ENCODE measurements around the gene ZCCHC7. TPM values are rescaled to one million over a fixed set of nuclear protein-coding genes. Genes with fewer than 3 reads are reported as not detected.

The ZCCHC7 gene
- total and polyA plus RNA-seq, 9 of the 15 experiments (the other 6 are each of a cell fraction or from before 2014, with no cell fraction given) = 34.1 to 68.9 (median 48.8) TPM

DNA sequence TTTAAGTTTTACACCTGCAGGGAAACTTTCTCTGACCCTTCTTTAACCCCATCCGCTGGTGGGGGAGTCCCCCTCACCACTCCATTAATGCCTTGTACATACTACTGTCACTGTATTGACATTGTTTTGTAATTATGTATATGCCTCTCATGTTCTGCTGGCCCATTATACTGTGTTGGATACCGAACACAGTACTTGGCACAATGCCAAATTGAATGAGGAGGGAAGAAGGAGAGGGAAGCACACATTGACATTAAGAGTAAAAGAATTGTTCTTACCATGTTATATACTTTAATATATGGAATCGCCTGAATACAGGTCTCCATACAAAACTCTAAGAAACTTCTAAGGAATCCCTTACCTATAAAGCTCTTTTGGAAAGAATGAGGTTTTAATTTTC, 228.5 kb downstream of the ZCCHC7 start (continued):
- TF ChIP-seq, protein P1, sequence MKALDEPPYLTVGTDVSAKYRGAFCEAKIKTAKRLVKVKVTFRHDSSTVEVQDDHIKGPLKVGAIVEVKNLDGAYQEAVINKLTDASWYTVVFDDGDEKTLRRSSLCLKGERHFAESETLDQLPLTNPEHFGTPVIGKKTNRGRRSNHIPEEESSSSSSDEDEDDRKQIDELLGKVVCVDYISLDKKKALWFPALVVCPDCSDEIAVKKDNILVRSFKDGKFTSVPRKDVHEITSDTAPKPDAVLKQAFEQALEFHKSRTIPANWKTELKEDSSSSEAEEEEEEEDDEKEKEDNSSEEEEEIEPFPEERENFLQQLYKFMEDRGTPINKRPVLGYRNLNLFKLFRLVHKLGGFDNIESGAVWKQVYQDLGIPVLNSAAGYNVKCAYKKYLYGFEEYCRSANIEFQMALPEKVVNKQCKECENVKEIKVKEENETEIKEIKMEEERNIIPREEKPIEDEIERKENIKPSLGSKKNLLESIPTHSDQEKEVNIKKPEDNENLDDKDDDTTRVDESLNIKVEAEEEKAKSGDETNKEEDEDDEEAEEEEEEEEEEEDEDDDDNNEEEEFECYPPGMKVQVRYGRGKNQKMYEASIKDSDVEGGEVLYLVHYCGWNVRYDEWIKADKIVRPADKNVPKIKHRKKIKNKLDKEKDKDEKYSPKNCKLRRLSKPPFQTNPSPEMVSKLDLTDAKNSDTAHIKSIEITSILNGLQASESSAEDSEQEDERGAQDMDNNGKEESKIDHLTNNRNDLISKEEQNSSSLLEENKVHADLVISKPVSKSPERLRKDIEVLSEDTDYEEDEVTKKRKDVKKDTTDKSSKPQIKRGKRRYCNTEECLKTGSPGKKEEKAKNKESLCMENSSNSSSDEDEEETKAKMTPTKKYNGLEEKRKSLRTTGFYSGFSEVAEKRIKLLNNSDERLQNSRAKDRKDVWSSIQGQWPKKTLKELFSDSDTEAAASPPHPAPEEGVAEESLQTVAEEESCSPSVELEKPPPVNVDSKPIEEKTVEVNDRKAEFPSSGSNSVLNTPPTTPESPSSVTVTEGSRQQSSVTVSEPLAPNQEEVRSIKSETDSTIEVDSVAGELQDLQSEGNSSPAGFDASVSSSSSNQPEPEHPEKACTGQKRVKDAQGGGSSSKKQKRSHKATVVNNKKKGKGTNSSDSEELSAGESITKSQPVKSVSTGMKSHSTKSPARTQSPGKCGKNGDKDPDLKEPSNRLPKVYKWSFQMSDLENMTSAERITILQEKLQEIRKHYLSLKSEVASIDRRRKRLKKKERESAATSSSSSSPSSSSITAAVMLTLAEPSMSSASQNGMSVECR (CRISPR knock-in tag; IDR thresholded peaks at IDR 0.05) = no peak
- TF ChIP-seq NFIX (CRISPR knock-in tag; IDR thresholded peaks at IDR 0.05; ENCODE audit: low read depth) = peak; percentile 100

DNA sequence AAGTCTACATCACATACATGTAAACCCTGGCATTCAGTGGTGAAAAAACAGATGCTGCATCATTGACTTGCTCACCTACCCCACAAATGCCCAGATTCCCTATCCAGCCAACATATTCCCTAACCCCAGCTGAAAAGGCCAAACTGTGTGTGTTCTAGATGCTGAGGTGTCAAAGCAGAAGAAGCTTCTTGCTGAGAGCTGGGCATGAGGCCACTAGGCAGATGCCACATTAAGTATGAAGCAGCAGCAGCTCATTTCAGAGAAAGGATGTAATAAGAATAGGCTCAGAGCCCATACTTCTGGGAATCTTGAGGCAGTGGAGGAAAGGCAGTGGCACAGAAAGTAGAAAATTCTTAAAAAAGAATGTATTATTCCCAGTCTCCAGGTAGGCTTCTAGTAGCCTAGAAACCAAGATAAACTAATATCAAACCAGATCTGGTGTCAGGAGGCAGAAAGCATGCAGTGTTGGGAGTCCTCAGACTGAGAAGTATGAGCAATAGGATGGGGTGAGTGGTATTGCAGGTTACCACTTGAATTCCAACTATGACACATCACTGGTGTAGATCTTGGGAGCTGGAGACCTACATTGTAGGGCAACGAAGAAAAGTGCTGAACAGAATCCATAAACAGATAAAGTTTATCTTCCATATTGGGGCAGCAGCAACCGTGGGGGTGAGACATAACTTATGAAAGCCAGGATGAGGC, 230.3 kb downstream of the ZCCHC7 start:
- no peak overlapping the region for H2AFZ ChIP-seq (ENCODE audit: low read depth, low read length)
- H3K79me2 ChIP-seq (ENCODE audit: control insufficient read depth, insufficient read depth, low read length) = no peaks in the 10 kb centered on the region
- no peaks in the 10 kb centered on the region for H4K20me1 ChIP-seq (replicated peaks; ENCODE audit: control insufficient read depth, insufficient read depth, low read length)
- 19% methylated on average over 2 of the region's 2 CpGs for WGBS (ENCODE audit: insufficient coverage, low coverage, missing lambda C conversion rate)
- TF ChIP-seq ETS2 (tag; IDR thresholded peaks at IDR 0.05; ENCODE audit: borderline replicate concordance, poor library complexity, severe bottlenecking) = no peak
- TF ChIP-seq NFXL1 (CRISPR knock-in tag; IDR thresholded peaks at IDR 0.05) = no peak
- TF ChIP-seq NCOR1 (IDR thresholded peaks at IDR 0.05) = no peak
- TF ChIP-seq ATF1 (CRISPR knock-in tag; IDR thresholded peaks at IDR 0.05) = no peak
- no peak for TF ChIP-seq ATF1 (tag; IDR thresholded peaks at IDR 0.05)
- TF ChIP-seq ZNF217 (CRISPR knock-in tag; IDR thresholded peaks at IDR 0.05) = no peak
- TF ChIP-seq, protein P2, sequence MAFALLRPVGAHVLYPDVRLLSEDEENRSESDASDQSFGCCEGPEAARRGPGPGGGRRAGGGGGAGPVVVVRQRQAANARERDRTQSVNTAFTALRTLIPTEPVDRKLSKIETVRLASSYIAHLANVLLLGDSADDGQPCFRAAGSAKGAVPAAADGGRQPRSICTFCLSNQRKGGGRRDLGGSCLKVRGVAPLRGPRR (CRISPR knock-in tag; IDR thresholded peaks at IDR 0.05) = no peak
- TF ChIP-seq MIER1 (IDR thresholded peaks at IDR 0.05; ENCODE audit: low read depth) = no peak
- no peak for TF ChIP-seq DMBX1 (CRISPR knock-in tag; IDR thresholded peaks at IDR 0.05; ENCODE audit: borderline replicate concordance)
- TF ChIP-seq ZNF696 (CRISPR knock-in tag; conservative IDR thresholded peaks at IDR 0.05) = no peak
- no peak for TF ChIP-seq FOXA1 (IDR thresholded peaks at IDR 0.05; ENCODE audit: borderline replicate concordance)
- no peak for TF ChIP-seq IFI16 (CRISPR knock-in tag; IDR thresholded peaks at IDR 0.05)
- TF ChIP-seq NCOA4 (IDR thresholded peaks at IDR 0.05; ENCODE audit: partially characterized antibody) = no peak
- TF ChIP-seq, protein P3, sequence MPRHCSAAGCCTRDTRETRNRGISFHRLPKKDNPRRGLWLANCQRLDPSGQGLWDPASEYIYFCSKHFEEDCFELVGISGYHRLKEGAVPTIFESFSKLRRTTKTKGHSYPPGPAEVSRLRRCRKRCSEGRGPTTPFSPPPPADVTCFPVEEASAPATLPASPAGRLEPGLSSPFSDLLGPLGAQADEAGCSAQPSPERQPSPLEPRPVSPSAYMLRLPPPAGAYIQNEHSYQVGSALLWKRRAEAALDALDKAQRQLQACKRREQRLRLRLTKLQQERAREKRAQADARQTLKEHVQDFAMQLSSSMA (CRISPR knock-in tag; IDR thresholded peaks at IDR 0.05) = no peak
- TF ChIP-seq ZNF274 (IDR thresholded peaks at IDR 0.05; ENCODE audit: borderline replicate concordance, low read depth, low read length) = no peak
- no TSS peak for BruUV-seq (replicated peaks)
- no peak overlapping the region for H3K4me2 ChIP-seq (ENCODE audit: insufficient read depth, low read length)
- H3K9me3 ChIP-seq (replicated peaks; ENCODE audit: control insufficient read depth, insufficient read depth, low read depth, low read length) = no peaks in the 10 kb centered on the region
- intact Hi-C loops (cut with micrococcal nuclease) (no loop called here), in situ Hi-C loops (cut with MboI) (no loop called here)
- H3K27me3 ChIP-seq (ENCODE audit: control insufficient read depth in 2 of 2, insufficient read depth in 2 of 2, low read length in 2 of 2) = no peaks in the 10 kb centered on the region
- CTCF ChIA-PET (ENCODE audit: low intra/inter-chr PET ratio) = no interaction called here
- FAIRE-seq (peak; percentile 15), ATAC-seq (no peak), DNase-seq (ENCODE audit: extremely low read depth in 1 of 4, low spot score in 3 of 4) (no peak)
- POLR2A ChIA-PET = interaction anchor here (0.8 to 2.3 kb wide), 5 partner anchors 9 to 28 kb away, joined by 3 to 11 read pairs (median 6); no protein-coding TSS in a partner anchor
- H3K27ac ChIP-seq (ENCODE audit: extremely low read depth, low read depth, low read length) = no peak overlapping the region
- no peaks in the 10 kb centered on the region for H3K9me1 ChIP-seq (ENCODE audit: control insufficient read depth, insufficient read depth, low read length)
- no peak overlapping the region for H3K9ac ChIP-seq (ENCODE audit: insufficient read depth in 1 of 2, low read depth in 2 of 2, low read length in 2 of 2)
- no peak overlapping the region for H3K4me3 ChIP-seq
- H3K36me3 ChIP-seq (ENCODE audit: control insufficient read depth, insufficient read depth, low read length) = peaks cover 52% of the 10 kb centered on the region
- H3K4me1 ChIP-seq (replicated peaks in 1 of 2; ENCODE audit: control insufficient read depth in 2 of 2, insufficient read depth in 2 of 2, low read length in 2 of 2) = no peaks in the 10 kb centered on the region; a peak in 1 of 5 replicates
